Left kidney (tissue), 2 donors: Measurements from ENCODE around the gene KHDC4. TPM values are rescaled to one million over a fixed set of nuclear protein-coding genes. Genes with fewer than 3 reads are reported as not detected.

Experiments
- DNase-seq: peaks from one replicate; pipeline ENCODE4 v3.0.0-alpha.2; 2013
- polyA plus RNA-seq: library from polyadenylated mRNA; unstranded; fragments of 120-200 nt; gene quantifications from one replicate; pipeline ENCODE4 v1.2.1, GENCODE V29; 2013; ENCODE audit not compliant: insufficient read length

Gene KHDC4
- polyA plus RNA-seq, 1 donor, result 82.4 TPM

- DNase-seq, result no peak
Measured at GRCh38 chr1:155864393-155864792, 69.8 kb downstream of the KHDC4 start.

Other genes with a start within 250 kb of the KHDC4 start
- gene YY1AP1, start 245.6 kb downstream of the KHDC4 start, polyA plus RNA-seq, result 82.9 TPM
- 153 TPM for gene DAP3, start 245.3 kb downstream of the KHDC4 start, polyA plus RNA-seq
- 78.4 TPM for gene GON4L, start 77.2 kb downstream of the KHDC4 start, polyA plus RNA-seq
- 21.7 TPM for gene SYT11, start 74.8 kb downstream of the KHDC4 start, polyA plus RNA-seq
- 59.5 TPM for gene RIT1, start 23.1 kb downstream of the KHDC4 start, polyA plus RNA-seq
- gene RXFP4, start 7.2 kb upstream of the KHDC4 start, polyA plus RNA-seq, result 0.15 TPM
- 86.7 TPM for gene ARHGEF2, start 44.1 kb upstream of the KHDC4 start, polyA plus RNA-seq
- gene SSR2, start 86.5 kb upstream of the KHDC4 start, polyA plus RNA-seq, result 362 TPM
- gene UBQLN4, start 119.4 kb upstream of the KHDC4 start, polyA plus RNA-seq, result 56.8 TPM
- gene LAMTOR2, start 120.4 kb upstream of the KHDC4 start, polyA plus RNA-seq, result 45.9 TPM
- gene RAB25, start 126.7 kb upstream of the KHDC4 start, polyA plus RNA-seq, result 46.9 TPM
- 46.7 TPM for gene MEX3A, start 148.1 kb upstream of the KHDC4 start, polyA plus RNA-seq
- gene LMNA, start 180.3 kb upstream of the KHDC4 start, polyA plus RNA-seq, result 74.2 TPM
- 19.7 TPM for gene SEMA4A, start 219.2 kb upstream of the KHDC4 start, polyA plus RNA-seq